IMR-90 (cell line): ENCODE data around the gene TTC39A. TPM values are rescaled to one million over a fixed set of nuclear protein-coding genes. Genes with fewer than 3 reads are reported as not detected.

Experiments
- ATAC-seq: fragments of 200-7000 bp; cut with Tn5 transposase; 2 replicates; pipeline ENCODE4 v1.9.1; 2020; ENCODE audit warnings: low read depth, mild to moderate bottlenecking, moderate library complexity
- BruUV-seq: library from RNA; stranded (reverse); fragments of 400-500 nt; replicated peaks from 2 replicates; lab custom pipeline; 2021; lab: Mats Ljungman, UMichigan
- CTCF ChIA-PET: fragments of 300-600 bp; formaldehyde crosslinking; extraction: SDS; loops from one replicate; lab custom pipeline; 2021; ENCODE audit warnings: antibody characterized with exemption; lab: Yijun Ruan, JAX
- POLR2A ChIA-PET: fragments of 300-600 bp; sonication (Branson Sonifier 250); formaldehyde crosslinking; loops from one replicate; lab custom pipeline; 2022; ENCODE audit warnings: antibody characterized with exemption; ENCODE audit not compliant: unreplicated experiment; lab: Charles Lee
- DNase-seq: peaks from one replicate; pipeline ENCODE4 v3.0.0; 2013
- H2AFZ ChIP-seq: replicated peaks from 2 replicates; pipeline ENCODE3; 2013; ENCODE audit warnings: low read length, mild to moderate bottlenecking; ENCODE audit not compliant: poor library complexity
- H2AK5ac ChIP-seq: 2 replicates; pipeline ENCODE4 v1.6.1; 2013; ENCODE audit warnings: low read depth, low read length, inconsistent platforms
- H2AK9ac ChIP-seq: replicated peaks from 2 replicates; pipeline ENCODE3; 2013; ENCODE audit warnings: mild to moderate bottlenecking, low read depth, low read length, moderate library complexity; ENCODE audit not compliant: poor library complexity
- H2BK120ac ChIP-seq: 2 replicates; pipeline ENCODE4 v1.6.1; 2013; ENCODE audit warnings: low read depth, low read length, inconsistent platforms
- H2BK15ac ChIP-seq: 3 replicates; pipeline ENCODE4 v1.6.1; 2013; ENCODE audit warnings: low read depth, low read length, inconsistent platforms
- H2BK20ac ChIP-seq: 2 replicates; pipeline ENCODE4 v1.6.1; 2013; ENCODE audit warnings: low read depth, mild to moderate bottlenecking, inconsistent platforms, low read length, moderate library complexity
- H2BK5ac ChIP-seq: 2 replicates; pipeline ENCODE4 v1.6.1; 2013; ENCODE audit warnings: mild to moderate bottlenecking, low read depth, low read length, inconsistent platforms; ENCODE audit not compliant: poor library complexity, severe bottlenecking
- H3K14ac ChIP-seq: replicated peaks from 2 replicates; pipeline ENCODE4 v1.6.1; 2013; ENCODE audit warnings: low read depth, low read length, inconsistent platforms
- H3K18ac ChIP-seq: 2 replicates; pipeline ENCODE4 v1.6.1; 2013; ENCODE audit warnings: low read depth, low read length, control low read depth
- H3K23ac ChIP-seq: 2 replicates; pipeline ENCODE4 v1.6.1; 2013; ENCODE audit warnings: low read depth, low read length, inconsistent platforms
- H3K27ac ChIP-seq: 2 replicates; pipeline ENCODE4 v1.5.1; 2013; ENCODE audit warnings: mild to moderate bottlenecking, control low read depth, low read length; ENCODE audit not compliant: insufficient read depth
- H3K27me3 ChIP-seq: 2 replicates; pipeline ENCODE4 v1.6.1; 2013; ENCODE audit warnings: low read length; ENCODE audit not compliant: control insufficient read depth, insufficient read depth
- H3K36me3 ChIP-seq: 2 replicates; pipeline ENCODE4 v1.6.1; 2013; ENCODE audit warnings: low read length, mixed read lengths; ENCODE audit not compliant: control insufficient read depth, insufficient read depth
- H3K4ac ChIP-seq: 2 replicates; pipeline ENCODE4 v1.6.1; 2013; ENCODE audit warnings: low read depth, low read length, inconsistent platforms
- H3K4me1 ChIP-seq: 2 replicates; pipeline ENCODE4 v1.6.1; 2013; ENCODE audit warnings: low read length, mixed read lengths; ENCODE audit not compliant: control insufficient read depth, insufficient read depth
- H3K4me2 ChIP-seq: 2 replicates; pipeline ENCODE4 v1.6.1; 2013; ENCODE audit warnings: low read depth, mild to moderate bottlenecking, control low read depth, low read length, moderate library complexity
- H3K4me3 ChIP-seq: 2 replicates; pipeline ENCODE4 v1.5.1; 2013; ENCODE audit warnings: low read depth, mild to moderate bottlenecking, control low read depth, low read length, moderate library complexity; ENCODE audit not compliant: insufficient read depth
- H3K56ac ChIP-seq: 2 replicates; pipeline ENCODE4 v1.6.1; 2013; ENCODE audit warnings: low read length, inconsistent platforms; ENCODE audit not compliant: insufficient read depth; ENCODE audit errors: extremely low read depth
- H3K79me1 ChIP-seq, 2 experiments: 2 replicates each; pipeline ENCODE4 v1.6.1; 2013; ENCODE audit warnings: low read length in 2 of 2, inconsistent platforms in 1 of 2, low read depth in 1 of 2
- H3K9ac ChIP-seq: 2 replicates; pipeline ENCODE4 v1.6.1; 2013; ENCODE audit warnings: low read depth, low read length, control low read depth
- H3K9me1 ChIP-seq: 2 replicates; pipeline ENCODE4 v1.6.1; 2013; ENCODE audit warnings: low read length, inconsistent platforms; ENCODE audit not compliant: insufficient read depth
- H3K9me3 ChIP-seq: 2 replicates; pipeline ENCODE4 v1.6.1; 2013; ENCODE audit warnings: low read length; ENCODE audit not compliant: control insufficient read depth, insufficient read depth
- H4K20me1 ChIP-seq: 2 replicates; pipeline ENCODE4 v1.6.1; 2013; ENCODE audit warnings: low read length, inconsistent platforms; ENCODE audit not compliant: insufficient read depth
- H4K5ac ChIP-seq: 2 replicates; pipeline ENCODE4 v1.6.1; 2013; ENCODE audit warnings: mild to moderate bottlenecking, low read depth, low read length, control low read depth
- H4K8ac ChIP-seq, 2 experiments: 2 replicates each; pipeline ENCODE4 v1.6.1; 2013; ENCODE audit warnings: low read depth in 2 of 2, low read length in 2 of 2, control low read depth in 1 of 2, inconsistent platforms in 1 of 2
- H4K91ac ChIP-seq: 2 replicates; pipeline ENCODE4 v1.6.1; 2013; ENCODE audit warnings: low read depth, low read length, inconsistent platforms; ENCODE audit not compliant: insufficient read depth
- BHLHE40 ChIP-seq: fragments of 150-350 bp; IDR thresholded peaks from 2 replicates; pipeline ENCODE4 v1.6.1; 2016; ENCODE audit warnings: mild to moderate bottlenecking, low read depth, low read length
- FOS ChIP-seq: fragments of 150-350 bp; IDR thresholded peaks from 2 replicates; pipeline ENCODE4 v1.6.1; 2016; ENCODE audit warnings: low read depth, low read length
- MAZ ChIP-seq: IDR thresholded peaks from 2 replicates; pipeline ENCODE4 v1.6.1; 2012; ENCODE audit warnings: low read depth, mild to moderate bottlenecking, low read length, improper control_type of control experiment, moderate library complexity, borderline replicate concordance
- NFE2L2 ChIP-seq: fragments of 150-350 bp; IDR thresholded peaks from 2 replicates; pipeline ENCODE4 v1.6.1; 2016; ENCODE audit warnings: low read depth, mild to moderate bottlenecking, low read length
- RAD21 ChIP-seq: IDR thresholded peaks from 2 replicates; pipeline ENCODE4 v1.6.1; 2012; ENCODE audit warnings: low read length, improper control_type of control experiment
- RFX5 ChIP-seq: IDR thresholded peaks from 2 replicates; pipeline ENCODE4 v1.8.0; 2012; ENCODE audit warnings: low read depth, mild to moderate bottlenecking, low read length, moderate library complexity
- WGBS, 2 experiments: methylation state at CpG; one replicate each; pipeline versions ENCODE4 v1.1.5 to v1.1.7; 2013; ENCODE audit warnings: missing lambda C conversion rate in 2 of 2; ENCODE audit not compliant: insufficient read length in 1 of 2; ENCODE audit errors: extremely low coverage in 2 of 2; 5-methylcytosine and 5-hydroxymethylcytosine counted together
- dilution Hi-C: fragments of 300-500 bp; cut with HindIII; formaldehyde crosslinking; loops from one replicate; pipeline ENCODE4 v1.14.3; 2018; ENCODE audit warnings: low sequenced_read_pairs; ENCODE audit not compliant: unreplicated experiment
- in situ Hi-C: fragments of 300-500 bp; cut with MboI; formaldehyde crosslinking; loops from 3 replicates; pipeline ENCODE4 v1.14.3; 2019; ENCODE audit warnings: low sequenced_read_pairs, inconsistent platforms, mixed read lengths
- intact Hi-C: fragments of 100-400 bp; cut with micrococcal nuclease; formaldehyde crosslinking; loops from 2 replicates; pipeline ENCODE4 v1.10.0; 2022
- polyA plus RNA-seq, 3 experiments: library from polyadenylated mRNA; depleted of rRNA; stranded (reverse); fragments of >200 nt; gene quantifications; 2 replicates each; pipeline ENCODE4 v1.2.3, GENCODE V29; 2012; ENCODE audit warnings: low replicate concordance in 1 of 3
- total RNA-seq: library from RNA; depleted of rRNA; stranded (reverse); fragments of >200 nt; gene quantifications from 2 replicates; pipeline ENCODE4 v1.2.3, GENCODE V29; 2012

TTC39A gene
- total and polyA plus RNA-seq, 2 of the 4 experiments (the other 2 are of a cell fraction), result 0.62 to 0.72 TPM

DNA sequence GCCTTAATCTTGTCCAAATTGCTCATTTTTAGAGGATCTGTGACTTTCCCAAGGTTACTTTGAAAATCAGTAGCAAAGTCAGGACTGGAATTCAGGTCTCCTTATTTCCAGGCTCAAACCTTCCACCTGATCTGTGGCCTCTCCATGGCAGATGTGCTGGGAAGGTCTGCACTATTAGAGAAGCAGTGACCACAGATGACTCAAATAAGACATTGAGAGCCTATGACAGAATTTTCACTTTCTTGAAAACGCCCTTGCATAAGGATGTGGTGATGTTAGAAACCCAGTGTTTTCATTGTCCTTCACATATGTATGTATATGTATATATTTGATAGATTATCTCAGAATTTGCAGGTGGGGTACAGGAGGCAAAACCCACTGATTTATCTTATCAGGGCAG is 45.3 kb downstream of the TTC39A start:
- H4K20me1 ChIP-seq, result no peaks in the 10 kb centered on the region
- no peaks in the 10 kb centered on the region for H3K9me3 ChIP-seq
- H3K4me1 ChIP-seq, result peaks cover 3% of the 10 kb centered on the region; the same call in 1 of the 2 replicates
- ChIA-PET POLR2A (no interaction called here), CTCF (no interaction called here)
- H2AK5ac ChIP-seq, result no peak overlapping the region
- no peak overlapping the region for H2AFZ ChIP-seq
- no peaks in the 10 kb centered on the region for H3K27me3 ChIP-seq
- ATAC-seq (no peak), DNase-seq (no peak)
- H3K9me1 ChIP-seq, result peaks cover 7% of the 10 kb centered on the region; the same call in 1 of the 2 replicates
- H2BK120ac ChIP-seq, result no peak overlapping the region
- intact Hi-C loops (no loop called here), in situ Hi-C loops (no loop called here), dilution Hi-C loops (no loop called here)
- peaks cover 5% of the 10 kb centered on the region for H3K36me3 ChIP-seq
- H3K4me3 ChIP-seq, result no peak overlapping the region
- H3K4me2 ChIP-seq, result no peak overlapping the region
- BruUV-seq, result no TSS peak
- H3K9ac ChIP-seq, result no peak overlapping the region
- H4K5ac ChIP-seq, result no peak overlapping the region
- no peak for TF ChIP-seq RAD21
- TF ChIP-seq NFE2L2, result no peak
- no peak for TF ChIP-seq BHLHE40
- TF ChIP-seq FOS, result no peak
- no peak for TF ChIP-seq RFX5
- no peak for TF ChIP-seq MAZ
- H3K27ac ChIP-seq, result no peak overlapping the region
- H3K23ac ChIP-seq, result no peak overlapping the region
- no peak overlapping the region for H3K4ac ChIP-seq
- WGBS, 2 experiments, result no CpG with 5 or more reads among the region's 1 CpG
- no peak overlapping the region for H4K91ac ChIP-seq
- H2BK5ac ChIP-seq, result no peak overlapping the region
- H2BK15ac ChIP-seq, result no peak overlapping the region
- H4K8ac ChIP-seq, result no peak overlapping the region
- H3K79me1 ChIP-seq, result 0 out of 4 replicates have a peak, but pooled peaks cover 0 to 7% of the 10 kb centered on the region in 2 experiments
- no peak overlapping the region for H3K14ac ChIP-seq
- H2BK20ac ChIP-seq, result no peak overlapping the region
- no peak overlapping the region for H2AK9ac ChIP-seq
- H3K18ac ChIP-seq, result no peak overlapping the region
- H3K56ac ChIP-seq, result no peak overlapping the region
